Lower leg skin (tissue), 4 donors: ENCODE measurements around the gene BNC2. TPM values are rescaled to one million over a fixed set of nuclear protein-coding genes. Genes with fewer than 3 reads are reported as not detected.

Source experiments
- DNase-seq, 2 donors: peaks; one replicate each; pipeline ENCODE4 v3.0.0-alpha.2; 2019; ENCODE audit warnings: low spot score in 2 of 2
- H3K4me3 ChIP-seq: fragments of 200-600 bp; sonication (generic); 2 replicates; pipeline ENCODE4 v1.5.1; 2017; ENCODE audit warnings: mild to moderate bottlenecking, low read depth; ENCODE audit not compliant: poor library complexity, severe bottlenecking
- POLR2A ChIP-seq, 2 donors: fragments of 450-650 bp; IDR thresholded peaks; one replicate each; pipeline ENCODE4 v1.6.1; 2016 to 2017; ENCODE audit warnings: antibody characterized with exemption in 2 of 2, mild to moderate bottlenecking in 1 of 2, moderate library complexity in 1 of 2
- WGBS, 2 donors: methylation state at CpG; one replicate each; pipeline ENCODE4 v1.1.5; 2018; 5-methylcytosine and 5-hydroxymethylcytosine counted together
- intact Hi-C: fragments of 100-400 bp; cut with DNase I; formaldehyde crosslinking; loops from one replicate; pipeline ENCODE4 v1.15.0; 2023; ENCODE audit warnings: low total_unique reads
- total RNA-seq, 4 donors: library from RNA; depleted of rRNA; stranded (reverse); fragments of >200 nt; gene quantifications; one replicate each; pipeline ENCODE4 v1.1.0, GENCODE V29; 2016
- TF ChIP-seq, protein P1 (sequence below), 3 donors: fragments of 450-650 bp; IDR thresholded peaks; one replicate each; pipeline ENCODE4 v1.5.1; 2016; ENCODE audit warnings: antibody characterized with exemption in 3 of 3, mild to moderate bottlenecking in 3 of 3, moderate library complexity in 2 of 3

Gene BNC2
- total RNA-seq, 4 donors from 2014 or later = 1.7 to 8.5 (median 3.7) TPM

DNA sequence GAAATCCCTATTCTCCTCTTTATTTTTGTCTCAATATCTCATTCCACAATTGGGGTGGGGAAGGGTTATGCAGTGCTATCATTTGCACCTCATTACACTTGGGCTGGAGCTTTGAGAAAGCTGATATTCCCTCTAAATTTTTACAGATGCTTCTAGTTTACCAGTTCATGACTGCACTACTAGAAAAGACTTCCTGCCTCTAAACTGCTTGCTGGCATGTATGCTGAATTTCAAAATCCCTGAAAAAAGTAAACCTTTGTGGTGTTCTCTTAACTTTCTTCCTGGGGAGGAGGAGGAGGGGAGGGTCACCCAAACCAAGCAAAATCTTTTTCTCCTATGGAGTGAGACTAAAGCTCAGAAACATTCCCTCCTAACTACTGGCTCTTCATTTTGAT lies 45.1 kb downstream of the BNC2 start:
- TF ChIP-seq, protein P1, sequence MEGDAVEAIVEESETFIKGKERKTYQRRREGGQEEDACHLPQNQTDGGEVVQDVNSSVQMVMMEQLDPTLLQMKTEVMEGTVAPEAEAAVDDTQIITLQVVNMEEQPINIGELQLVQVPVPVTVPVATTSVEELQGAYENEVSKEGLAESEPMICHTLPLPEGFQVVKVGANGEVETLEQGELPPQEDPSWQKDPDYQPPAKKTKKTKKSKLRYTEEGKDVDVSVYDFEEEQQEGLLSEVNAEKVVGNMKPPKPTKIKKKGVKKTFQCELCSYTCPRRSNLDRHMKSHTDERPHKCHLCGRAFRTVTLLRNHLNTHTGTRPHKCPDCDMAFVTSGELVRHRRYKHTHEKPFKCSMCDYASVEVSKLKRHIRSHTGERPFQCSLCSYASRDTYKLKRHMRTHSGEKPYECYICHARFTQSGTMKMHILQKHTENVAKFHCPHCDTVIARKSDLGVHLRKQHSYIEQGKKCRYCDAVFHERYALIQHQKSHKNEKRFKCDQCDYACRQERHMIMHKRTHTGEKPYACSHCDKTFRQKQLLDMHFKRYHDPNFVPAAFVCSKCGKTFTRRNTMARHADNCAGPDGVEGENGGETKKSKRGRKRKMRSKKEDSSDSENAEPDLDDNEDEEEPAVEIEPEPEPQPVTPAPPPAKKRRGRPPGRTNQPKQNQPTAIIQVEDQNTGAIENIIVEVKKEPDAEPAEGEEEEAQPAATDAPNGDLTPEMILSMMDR (IDR thresholded peaks at IDR 0.05) = no peak
- TF ChIP-seq POLR2A (IDR thresholded peaks at IDR 0.05) = no peak
- intact Hi-C loops = no loop called here
- no peak for DNase-seq
- H3K4me3 ChIP-seq = no peak overlapping the region

DNA sequence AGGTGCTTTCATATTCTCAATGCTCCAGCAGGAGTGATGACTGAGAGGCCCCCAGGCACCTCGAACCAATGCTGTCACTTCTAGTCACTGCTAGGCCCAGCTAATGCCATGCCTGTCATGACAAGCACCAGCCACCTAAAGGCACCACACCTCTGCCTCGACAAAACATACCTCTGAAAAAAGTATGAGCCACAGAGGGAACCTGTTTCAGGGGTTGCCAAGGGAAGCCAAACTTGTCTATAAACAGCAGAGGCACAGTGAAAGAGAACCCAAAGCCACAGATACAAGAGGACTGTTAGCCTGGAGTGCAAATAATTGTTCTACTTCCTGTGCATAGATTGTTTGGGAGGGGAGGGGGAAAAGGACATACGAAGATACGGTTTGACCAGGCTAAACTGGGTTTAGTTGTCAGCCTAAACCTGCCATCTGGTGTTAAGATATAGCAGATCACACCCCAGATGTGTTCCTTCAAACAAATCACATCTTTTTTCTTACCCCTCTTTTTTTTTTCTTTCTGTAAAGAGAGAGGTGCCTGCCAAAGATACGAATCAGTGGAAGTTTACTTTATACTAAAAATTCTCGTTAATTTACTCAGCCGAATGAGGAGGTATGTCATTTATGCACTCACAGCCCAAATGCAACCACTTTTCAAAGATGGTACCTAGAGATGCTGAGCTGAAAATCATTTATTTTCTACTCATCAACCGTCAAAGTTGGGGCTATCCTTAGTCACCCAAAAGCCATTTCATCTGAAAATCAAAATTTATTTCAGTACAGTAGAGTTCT lies 45.7 kb downstream of the BNC2 start:
- intact Hi-C loops = no loop called here
- TF ChIP-seq, protein P1 (IDR thresholded peaks at IDR 0.05) = no peak
- no peak for TF ChIP-seq POLR2A (IDR thresholded peaks at IDR 0.05)
- 39 to 47% methylated on average over 8 of the region's 8 CpGs for WGBS, 2 donors
- no peak overlapping the region for H3K4me3 ChIP-seq
- peak in 1 of 2 donors; percentile 73 for DNase-seq

DNA sequence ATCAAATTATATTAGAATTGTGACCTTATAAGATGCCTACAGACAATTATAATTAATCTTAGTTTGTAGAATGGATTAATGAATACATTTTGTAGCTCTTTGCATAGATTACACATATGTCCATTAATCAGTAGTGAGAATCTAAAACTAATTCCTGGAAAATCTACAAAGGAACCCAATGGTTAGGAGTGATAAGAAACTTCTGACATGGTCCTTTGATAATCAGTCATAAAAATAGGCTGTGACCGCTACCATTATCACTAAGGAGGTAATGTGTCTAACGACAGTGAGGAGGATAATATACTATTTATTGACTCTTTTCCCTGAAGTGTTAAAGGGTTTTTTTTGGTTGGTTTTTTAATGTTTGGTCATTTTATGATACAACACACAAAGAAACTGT lies 46.6 kb downstream of the BNC2 start:
- 73 to 80% methylated on average over 2 of the region's 2 CpGs for WGBS, 2 donors
- no peak for DNase-seq
- intact Hi-C loops = no loop called here
- no peak overlapping the region for H3K4me3 ChIP-seq
- TF ChIP-seq POLR2A (IDR thresholded peaks at IDR 0.05) = no peak
- TF ChIP-seq, protein P1 (IDR thresholded peaks at IDR 0.05) = no peak

DNA sequence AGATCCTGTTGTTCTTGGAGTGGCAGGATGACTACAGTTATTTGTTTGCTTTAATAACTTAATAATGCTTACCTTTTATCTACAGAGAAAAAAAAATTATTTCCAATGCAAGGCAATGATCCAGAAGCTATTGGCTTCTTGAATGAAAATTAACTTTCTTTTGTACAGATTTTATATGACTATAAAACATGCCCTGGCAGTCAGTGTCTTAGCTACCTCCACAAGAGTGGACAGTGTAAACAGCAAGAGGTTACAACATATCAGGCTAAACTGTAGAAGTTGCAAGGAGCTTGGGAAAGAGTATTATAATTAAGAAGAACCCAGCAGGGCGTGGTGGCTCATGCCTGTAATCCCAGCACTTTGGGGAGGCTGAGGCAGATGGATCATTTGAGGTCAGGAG lies 49.1 kb downstream of the BNC2 start:
- DNase-seq = no peak
- H3K4me3 ChIP-seq = no peak overlapping the region
- intact Hi-C loops = no loop called here
- no peak for TF ChIP-seq POLR2A (IDR thresholded peaks at IDR 0.05)
- TF ChIP-seq, protein P1 (IDR thresholded peaks at IDR 0.05) = no peak
- 89 to 93% methylated on average over 1 of the region's 1 CpG for WGBS, 2 donors

DNA sequence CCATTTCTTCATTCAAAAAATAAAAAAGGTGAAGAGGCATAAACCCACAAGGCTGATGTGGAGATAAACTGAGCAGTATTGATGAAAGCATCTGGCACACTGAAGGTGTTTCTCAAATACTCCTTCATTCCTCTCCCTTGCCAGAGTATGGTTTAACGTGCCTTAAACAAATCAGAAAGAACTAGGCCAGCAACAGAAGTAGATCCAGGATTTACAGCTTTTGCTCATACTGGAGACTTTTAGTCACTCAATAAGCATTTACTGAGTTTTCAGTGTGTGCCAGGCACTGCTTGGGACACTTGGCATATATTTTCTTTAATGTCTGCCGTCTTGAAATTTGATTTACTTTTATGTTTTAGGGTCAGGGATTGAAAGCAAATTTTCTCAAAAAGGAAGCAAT lies 53.0 kb downstream of the BNC2 start:
- no peak for DNase-seq
- WGBS, 2 donors = 39 to 54% methylated on average over 2 of the region's 2 CpGs
- TF ChIP-seq POLR2A (IDR thresholded peaks at IDR 0.05) = no peak
- TF ChIP-seq, protein P1 (IDR thresholded peaks at IDR 0.05) = no peak
- intact Hi-C loops = no loop called here
- H3K4me3 ChIP-seq = no peak overlapping the region

DNA sequence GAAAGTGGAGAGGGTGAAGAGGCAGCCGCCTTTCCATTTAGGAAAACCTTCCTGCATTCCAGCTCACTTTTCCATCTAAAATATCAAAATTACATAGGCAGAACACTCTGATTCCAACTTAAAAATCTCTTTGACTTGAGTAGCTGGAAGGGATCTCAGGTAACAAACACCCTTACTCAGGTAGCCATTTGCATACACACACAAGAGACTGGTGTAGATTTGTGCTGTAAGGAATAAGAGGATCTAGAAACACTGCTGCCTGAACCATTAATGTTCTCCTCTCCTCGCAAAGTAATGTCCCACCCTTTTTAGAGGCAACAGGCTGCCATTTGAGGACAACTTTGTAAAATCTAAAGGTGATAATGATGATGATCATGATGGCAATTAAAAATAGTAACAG lies 53.5 kb downstream of the BNC2 start:
- no peak for DNase-seq
- no peak overlapping the region for H3K4me3 ChIP-seq
- intact Hi-C loops = no loop called here
- no peak for TF ChIP-seq POLR2A (IDR thresholded peaks at IDR 0.05)
- TF ChIP-seq, protein P1 (IDR thresholded peaks at IDR 0.05) = no peak
- WGBS, 2 donors = 86 to 97% methylated on average over 2 of the region's 2 CpGs
